ENCODE results near the gene PLP1.

PLP1 gene

GRCh38 chrX:103783971-103784370 lies 7.3 kb downstream of the PLP1 start:
- H3K4me1 ChIP-seq, result no peaks in the 10 kb centered on the region
- no peaks in the 10 kb centered on the region for H3K9me3 ChIP-seq
- H3K36me3 ChIP-seq, result no peaks in the 10 kb centered on the region
- no peak for DNase-seq
- no peaks in the 10 kb centered on the region for H3K27me3 ChIP-seq
- no peak overlapping the region for H3K4me3 ChIP-seq (ENCODE audit: low read depth, low read length)
- no peak for TF ChIP-seq CTCF (IDR thresholded peaks at IDR 0.05; ENCODE audit: low read depth, low read length)

DNA sequence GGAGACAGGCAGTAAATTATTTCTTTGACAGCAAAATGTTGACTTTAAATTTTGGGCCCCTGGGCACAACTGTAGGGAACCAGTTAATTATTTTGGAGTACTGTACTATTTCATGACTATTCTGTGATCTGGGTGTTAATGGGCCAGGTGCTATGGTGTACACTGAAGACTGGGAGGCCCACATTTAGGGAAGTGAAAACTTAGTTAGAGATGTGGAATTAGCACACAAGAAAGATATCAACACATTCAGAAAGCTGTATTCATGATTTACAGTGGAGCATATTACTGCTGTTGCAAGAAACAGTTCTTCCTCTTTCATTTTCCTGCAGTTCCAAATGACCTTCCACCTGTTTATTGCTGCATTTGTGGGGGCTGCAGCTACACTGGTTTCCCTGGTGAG lies 12.4 kb downstream of the PLP1 start:
- Histone ChIP-seq H3K36me3 (no peaks in the 10 kb centered on the region), H3K9me3 (no peaks in the 10 kb centered on the region), H3K4me3 (ENCODE audit: low read depth, low read length) (no peak overlapping the region), H3K4me1 (no peaks in the 10 kb centered on the region), H3K27me3 (no peaks in the 10 kb centered on the region)
- no peak for TF ChIP-seq CTCF (IDR thresholded peaks at IDR 0.05; ENCODE audit: low read depth, low read length)
- no peak for DNase-seq

DNA sequence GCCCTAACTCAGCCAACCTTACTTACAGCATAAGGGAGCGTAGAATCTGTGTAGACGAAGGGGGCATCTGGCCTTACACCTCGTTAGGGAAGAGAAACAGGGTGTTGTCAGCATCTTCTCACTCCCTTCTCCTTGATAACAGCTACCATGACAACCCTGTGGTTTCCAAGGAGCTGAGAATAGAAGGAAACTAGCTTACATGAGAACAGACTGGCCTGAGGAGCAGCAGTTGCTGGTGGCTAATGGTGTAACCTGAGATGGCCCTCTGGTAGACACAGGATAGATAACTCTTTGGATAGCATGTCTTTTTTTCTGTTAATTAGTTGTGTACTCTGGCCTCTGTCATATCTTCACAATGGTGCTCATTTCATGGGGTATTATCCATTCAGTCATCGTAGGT lies 14.6 kb downstream of the PLP1 start:
- DNase-seq, result no peak
- Histone ChIP-seq H3K27me3 (no peaks in the 10 kb centered on the region), H3K4me1 (no peaks in the 10 kb centered on the region), H3K9me3 (no peaks in the 10 kb centered on the region), H3K4me3 (ENCODE audit: low read depth, low read length) (no peak overlapping the region), H3K36me3 (no peaks in the 10 kb centered on the region)
- TF ChIP-seq CTCF (IDR thresholded peaks at IDR 0.05; ENCODE audit: low read depth, low read length), result no peak

DNA sequence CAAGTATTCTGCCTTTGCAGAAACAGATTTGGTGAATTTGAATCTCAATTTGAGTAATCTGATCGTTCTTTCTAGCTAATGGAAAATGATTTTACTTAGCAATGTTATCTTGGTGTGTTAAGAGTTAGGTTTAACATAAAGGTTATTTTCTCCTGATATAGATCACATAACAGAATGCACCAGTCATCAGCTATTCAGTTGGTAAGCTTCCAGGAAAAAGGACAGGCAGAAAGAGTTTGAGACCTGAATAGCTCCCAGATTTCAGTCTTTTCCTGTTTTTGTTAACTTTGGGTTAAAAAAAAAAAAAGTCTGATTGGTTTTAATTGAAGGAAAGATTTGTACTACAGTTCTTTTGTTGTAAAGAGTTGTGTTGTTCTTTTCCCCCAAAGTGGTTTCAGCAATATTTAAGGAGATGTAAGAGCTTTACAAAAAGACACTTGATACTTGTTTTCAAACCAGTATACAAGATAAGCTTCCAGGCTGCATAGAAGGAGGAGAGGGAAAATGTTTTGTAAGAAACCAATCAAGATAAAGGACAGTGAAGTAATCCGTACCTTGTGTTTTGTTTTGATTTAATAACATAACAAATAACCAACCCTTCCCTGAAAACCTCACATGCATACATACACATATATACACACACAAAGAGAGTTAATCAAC lies 15.3 kb downstream of the PLP1 start:
- no peak for DNase-seq
- TF ChIP-seq CTCF (IDR thresholded peaks at IDR 0.05; ENCODE audit: low read depth, low read length), result no peak

GRCh38 chrX:103792916-103793544 lies 16.4 kb downstream of the PLP1 start:
- no peak for TF ChIP-seq CTCF (IDR thresholded peaks at IDR 0.05; ENCODE audit: low read depth, low read length)
- H3K27me3 ChIP-seq, result no peaks in the 10 kb centered on the region
- H3K9me3 ChIP-seq, result no peaks in the 10 kb centered on the region
- no peak overlapping the region for H3K4me3 ChIP-seq (ENCODE audit: low read depth, low read length)
- no peaks in the 10 kb centered on the region for H3K36me3 ChIP-seq
- DNase-seq, result no peak
- H3K4me1 ChIP-seq, result no peaks in the 10 kb centered on the region

More for the DNA sequence above, 15.3 kb downstream of the PLP1 start:
- H3K4me1 ChIP-seq, result no peaks in the 10 kb centered on the region
- H3K27me3 ChIP-seq, result no peaks in the 10 kb centered on the region
- H3K4me3 ChIP-seq (ENCODE audit: low read depth, low read length), result no peak overlapping the region
- no peaks in the 10 kb centered on the region for H3K9me3 ChIP-seq
- H3K36me3 ChIP-seq, result no peaks in the 10 kb centered on the region

- DNase-seq, result no peak
- H3K4me3 ChIP-seq (ENCODE audit: low read depth, low read length), result no peak overlapping the region
- no peaks in the 10 kb centered on the region for H3K4me1 ChIP-seq
- H3K36me3 ChIP-seq, result no peaks in the 10 kb centered on the region
- H3K27me3 ChIP-seq, result no peaks in the 10 kb centered on the region
- no peak for TF ChIP-seq CTCF (IDR thresholded peaks at IDR 0.05; ENCODE audit: low read depth, low read length)
- H3K9me3 ChIP-seq, result no peaks in the 10 kb centered on the region
These were observed 16.9 kb downstream of the PLP1 start for GRCh38 chrX:103793545-103793940.
